ENCODE results near the gene SRXN1.

DNA sequence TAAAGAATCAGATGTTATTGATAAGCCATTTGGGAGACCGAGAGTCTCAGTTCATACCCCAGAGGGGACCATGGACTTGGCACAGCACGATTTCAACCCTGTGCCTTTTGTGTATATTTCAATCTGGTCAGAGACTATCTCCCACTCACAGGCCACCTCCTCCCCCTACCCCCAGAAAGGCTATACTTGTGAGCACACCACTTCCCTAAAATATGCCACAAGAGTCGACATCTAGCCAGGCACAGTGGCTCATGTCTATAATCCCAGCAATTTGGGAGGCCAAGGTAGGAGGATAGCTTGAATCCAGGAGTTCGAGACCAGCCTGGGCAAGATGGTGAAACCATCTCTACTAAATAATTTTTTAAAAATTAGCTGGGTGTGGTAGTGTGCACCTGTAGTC, 29.3 kb downstream of the SRXN1 start:
- TF ChIP-seq ZNF830 (CRISPR knock-in tag; IDR thresholded peaks at IDR 0.05) (no peak), WHSC1 (IDR thresholded peaks at IDR 0.05; ENCODE audit: low read length) (no peak), ZFX (CRISPR knock-in tag; IDR thresholded peaks at IDR 0.05) (no peak), THRA (IDR thresholded peaks at IDR 0.05) (no peak), POLR2A (conservative IDR thresholded peaks at IDR 0.05) (no peak), MYBL2 (IDR thresholded peaks at IDR 0.05; ENCODE audit: low read depth) (no peak), MYBL2 (CRISPR knock-in tag; IDR thresholded peaks at IDR 0.05; ENCODE audit: borderline replicate concordance) (no peak), CHD4 (IDR thresholded peaks at IDR 0.05; ENCODE audit: insufficient read depth, insufficient replicate concordance, low read depth, low read length, poor library complexity, severe bottlenecking) (no peak), ELK1 (CRISPR knock-in tag; IDR thresholded peaks at IDR 0.05) (no peak), PKNOX1 (IDR thresholded peaks at IDR 0.05) (no peak)
- TF ChIP-seq, protein P1, sequence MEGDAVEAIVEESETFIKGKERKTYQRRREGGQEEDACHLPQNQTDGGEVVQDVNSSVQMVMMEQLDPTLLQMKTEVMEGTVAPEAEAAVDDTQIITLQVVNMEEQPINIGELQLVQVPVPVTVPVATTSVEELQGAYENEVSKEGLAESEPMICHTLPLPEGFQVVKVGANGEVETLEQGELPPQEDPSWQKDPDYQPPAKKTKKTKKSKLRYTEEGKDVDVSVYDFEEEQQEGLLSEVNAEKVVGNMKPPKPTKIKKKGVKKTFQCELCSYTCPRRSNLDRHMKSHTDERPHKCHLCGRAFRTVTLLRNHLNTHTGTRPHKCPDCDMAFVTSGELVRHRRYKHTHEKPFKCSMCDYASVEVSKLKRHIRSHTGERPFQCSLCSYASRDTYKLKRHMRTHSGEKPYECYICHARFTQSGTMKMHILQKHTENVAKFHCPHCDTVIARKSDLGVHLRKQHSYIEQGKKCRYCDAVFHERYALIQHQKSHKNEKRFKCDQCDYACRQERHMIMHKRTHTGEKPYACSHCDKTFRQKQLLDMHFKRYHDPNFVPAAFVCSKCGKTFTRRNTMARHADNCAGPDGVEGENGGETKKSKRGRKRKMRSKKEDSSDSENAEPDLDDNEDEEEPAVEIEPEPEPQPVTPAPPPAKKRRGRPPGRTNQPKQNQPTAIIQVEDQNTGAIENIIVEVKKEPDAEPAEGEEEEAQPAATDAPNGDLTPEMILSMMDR (IDR thresholded peaks at IDR 0.05 in 2 of 3, conservative IDR thresholded peaks at IDR 0.05 in 1 of 3; ENCODE audit: insufficient read depth in 2 of 3, low read depth in 1 of 3, low read length in 3 of 3): no peak
- TF ChIP-seq, protein P2, sequence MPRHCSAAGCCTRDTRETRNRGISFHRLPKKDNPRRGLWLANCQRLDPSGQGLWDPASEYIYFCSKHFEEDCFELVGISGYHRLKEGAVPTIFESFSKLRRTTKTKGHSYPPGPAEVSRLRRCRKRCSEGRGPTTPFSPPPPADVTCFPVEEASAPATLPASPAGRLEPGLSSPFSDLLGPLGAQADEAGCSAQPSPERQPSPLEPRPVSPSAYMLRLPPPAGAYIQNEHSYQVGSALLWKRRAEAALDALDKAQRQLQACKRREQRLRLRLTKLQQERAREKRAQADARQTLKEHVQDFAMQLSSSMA (CRISPR knock-in tag; IDR thresholded peaks at IDR 0.05): no peak

Measured in K562 (cell line).